ENCODE data around the gene MAB21L3.

The MAB21L3 gene

GRCh38 chr1:116151739-116152576 lies 40.8 kb downstream of the MAB21L3 start:
- TF ChIP-seq JUND (IDR thresholded peaks at IDR 0.05; ENCODE audit: low read depth): no peak
- in situ Hi-C loops (cut with HindIII; ENCODE audit: low pct_unique_long_range_greater_than_20kb, low sequenced_read_pairs): no loop called here

GRCh38 chr1:116152577-116152943 lies 41.4 kb downstream of the MAB21L3 start:
- no peak for TF ChIP-seq JUND (IDR thresholded peaks at IDR 0.05; ENCODE audit: low read depth)
- in situ Hi-C loops (cut with HindIII; ENCODE audit: low pct_unique_long_range_greater_than_20kb, low sequenced_read_pairs): no loop called here
- DNase-seq (ENCODE audit: low read depth in 1 of 2, low spot score in 1 of 2): no peak

More at GRCh38 chr1:116151739-116152576, 40.8 kb downstream of the MAB21L3 start:
- peak; percentile 74 to 84 for DNase-seq (ENCODE audit: low read depth in 1 of 2, low spot score in 1 of 2)

GRCh38 chr1:116152950-116153691 lies 41.9 kb downstream of the MAB21L3 start:
- in situ Hi-C loops (cut with HindIII; ENCODE audit: low pct_unique_long_range_greater_than_20kb, low sequenced_read_pairs): no loop called here

GRCh38 chr1:116153692-116154031 lies 42.5 kb downstream of the MAB21L3 start:
- in situ Hi-C loops (cut with HindIII; ENCODE audit: low pct_unique_long_range_greater_than_20kb, low sequenced_read_pairs): no loop called here
- TF ChIP-seq JUND (IDR thresholded peaks at IDR 0.05; ENCODE audit: low read depth): no peak
- DNase-seq (ENCODE audit: low read depth in 1 of 2, low spot score in 1 of 2): no peak

More at GRCh38 chr1:116152950-116153691, 41.9 kb downstream of the MAB21L3 start:
- TF ChIP-seq JUND (IDR thresholded peaks at IDR 0.05; ENCODE audit: low read depth): no peak
- DNase-seq (ENCODE audit: low read depth in 1 of 2, low spot score in 1 of 2): no peak

- no peak for DNase-seq (ENCODE audit: low read depth in 1 of 2, low spot score in 1 of 2)
- in situ Hi-C loops (cut with HindIII; ENCODE audit: low pct_unique_long_range_greater_than_20kb, low sequenced_read_pairs): no loop called here
- no peak for TF ChIP-seq JUND (IDR thresholded peaks at IDR 0.05; ENCODE audit: low read depth)
Observed at GRCh38 chr1:116154536-116154935, 43.3 kb downstream of the MAB21L3 start.

GRCh38 chr1:116157096-116157495 lies 45.9 kb downstream of the MAB21L3 start:
- in situ Hi-C loops (cut with HindIII; ENCODE audit: low pct_unique_long_range_greater_than_20kb, low sequenced_read_pairs): no loop called here
- TF ChIP-seq JUND (IDR thresholded peaks at IDR 0.05; ENCODE audit: low read depth): no peak
- no peak for DNase-seq (ENCODE audit: low read depth in 1 of 2, low spot score in 1 of 2)

GRCh38 chr1:116159177-116159576 lies 48.0 kb downstream of the MAB21L3 start:
- no peak for DNase-seq (ENCODE audit: low read depth in 1 of 2, low spot score in 1 of 2)
- TF ChIP-seq JUND (IDR thresholded peaks at IDR 0.05; ENCODE audit: low read depth): no peak
- in situ Hi-C loops (cut with HindIII; ENCODE audit: low pct_unique_long_range_greater_than_20kb, low sequenced_read_pairs): no loop called here

GRCh38 chr1:116159611-116160010 lies 48.4 kb downstream of the MAB21L3 start:
- DNase-seq (ENCODE audit: low read depth in 1 of 2, low spot score in 1 of 2): no peak
- no peak for TF ChIP-seq JUND (IDR thresholded peaks at IDR 0.05; ENCODE audit: low read depth)
- in situ Hi-C loops (cut with HindIII; ENCODE audit: low pct_unique_long_range_greater_than_20kb, low sequenced_read_pairs): no loop called here

GRCh38 chr1:116161390-116161789 lies 50.2 kb downstream of the MAB21L3 start:
- no peak for TF ChIP-seq JUND (IDR thresholded peaks at IDR 0.05; ENCODE audit: low read depth)
- DNase-seq (ENCODE audit: low read depth in 1 of 2, low spot score in 1 of 2): no peak
- in situ Hi-C loops (cut with HindIII; ENCODE audit: low pct_unique_long_range_greater_than_20kb, low sequenced_read_pairs): no loop called here

- no peak for DNase-seq (ENCODE audit: low read depth in 1 of 2, low spot score in 1 of 2)
- no peak for TF ChIP-seq JUND (IDR thresholded peaks at IDR 0.05; ENCODE audit: low read depth)
- in situ Hi-C loops (cut with HindIII; ENCODE audit: low pct_unique_long_range_greater_than_20kb, low sequenced_read_pairs): no loop called here
Observed at GRCh38 chr1:116161877-116162390, 50.7 kb downstream of the MAB21L3 start.

- no peak for DNase-seq (ENCODE audit: low read depth in 1 of 2, low spot score in 1 of 2)
- no peak for TF ChIP-seq JUND (IDR thresholded peaks at IDR 0.05; ENCODE audit: low read depth)
- in situ Hi-C loops (cut with HindIII; ENCODE audit: low pct_unique_long_range_greater_than_20kb, low sequenced_read_pairs): no loop called here
Observed at GRCh38 chr1:116163533-116163932, 52.3 kb downstream of the MAB21L3 start.

GRCh38 chr1:116164150-116164549 lies 53.0 kb downstream of the MAB21L3 start:
- TF ChIP-seq JUND (IDR thresholded peaks at IDR 0.05; ENCODE audit: low read depth): no peak
- DNase-seq (ENCODE audit: low read depth in 1 of 2, low spot score in 1 of 2): no peak
- in situ Hi-C loops (cut with HindIII; ENCODE audit: low pct_unique_long_range_greater_than_20kb, low sequenced_read_pairs): no loop called here

Measured in T47D (cell line).